IMR-90 (cell line): ENCODE results near the gene CACNA1D. TPM values are rescaled to one million over a fixed set of nuclear protein-coding genes. Genes with fewer than 3 reads are reported as not detected.

Experiments
- ATAC-seq: fragments of 200-7000 bp; cut with Tn5 transposase; 2 replicates; pipeline ENCODE4 v1.9.1; 2020; ENCODE audit warnings: low read depth, mild to moderate bottlenecking, moderate library complexity
- BruUV-seq: library from RNA; stranded (reverse); fragments of 400-500 nt; replicated peaks from 2 replicates; lab custom pipeline; 2021; lab: Mats Ljungman, UMichigan
- CTCF ChIA-PET: fragments of 300-600 bp; formaldehyde crosslinking; extraction: SDS; loops from one replicate; lab custom pipeline; 2021; ENCODE audit warnings: antibody characterized with exemption; lab: Yijun Ruan, JAX
- POLR2A ChIA-PET: fragments of 300-600 bp; sonication (Branson Sonifier 250); formaldehyde crosslinking; loops from one replicate; lab custom pipeline; 2022; ENCODE audit warnings: antibody characterized with exemption; ENCODE audit not compliant: unreplicated experiment; lab: Charles Lee
- DNase-seq: peaks from one replicate; pipeline ENCODE4 v3.0.0; 2013
- H2AFZ ChIP-seq: replicated peaks from 2 replicates; pipeline ENCODE3; 2013; ENCODE audit warnings: low read length, mild to moderate bottlenecking; ENCODE audit not compliant: poor library complexity
- H2AK5ac ChIP-seq: 2 replicates; pipeline ENCODE4 v1.6.1; 2013; ENCODE audit warnings: low read depth, low read length, inconsistent platforms
- H2AK9ac ChIP-seq: replicated peaks from 2 replicates; pipeline ENCODE3; 2013; ENCODE audit warnings: mild to moderate bottlenecking, low read depth, low read length, moderate library complexity; ENCODE audit not compliant: poor library complexity
- H2BK120ac ChIP-seq: 2 replicates; pipeline ENCODE4 v1.6.1; 2013; ENCODE audit warnings: low read depth, low read length, inconsistent platforms
- H2BK15ac ChIP-seq: 3 replicates; pipeline ENCODE4 v1.6.1; 2013; ENCODE audit warnings: low read depth, low read length, inconsistent platforms
- H2BK20ac ChIP-seq: 2 replicates; pipeline ENCODE4 v1.6.1; 2013; ENCODE audit warnings: low read depth, mild to moderate bottlenecking, inconsistent platforms, low read length, moderate library complexity
- H2BK5ac ChIP-seq: 2 replicates; pipeline ENCODE4 v1.6.1; 2013; ENCODE audit warnings: mild to moderate bottlenecking, low read depth, low read length, inconsistent platforms; ENCODE audit not compliant: poor library complexity, severe bottlenecking
- H3K14ac ChIP-seq: replicated peaks from 2 replicates; pipeline ENCODE4 v1.6.1; 2013; ENCODE audit warnings: low read depth, low read length, inconsistent platforms
- H3K18ac ChIP-seq: 2 replicates; pipeline ENCODE4 v1.6.1; 2013; ENCODE audit warnings: low read depth, low read length, control low read depth
- H3K23ac ChIP-seq: 2 replicates; pipeline ENCODE4 v1.6.1; 2013; ENCODE audit warnings: low read depth, low read length, inconsistent platforms
- H3K27ac ChIP-seq: 2 replicates; pipeline ENCODE4 v1.5.1; 2013; ENCODE audit warnings: mild to moderate bottlenecking, control low read depth, low read length; ENCODE audit not compliant: insufficient read depth
- H3K27me3 ChIP-seq: 2 replicates; pipeline ENCODE4 v1.6.1; 2013; ENCODE audit warnings: low read length; ENCODE audit not compliant: control insufficient read depth, insufficient read depth
- H3K36me3 ChIP-seq: 2 replicates; pipeline ENCODE4 v1.6.1; 2013; ENCODE audit warnings: low read length, mixed read lengths; ENCODE audit not compliant: control insufficient read depth, insufficient read depth
- H3K4ac ChIP-seq: 2 replicates; pipeline ENCODE4 v1.6.1; 2013; ENCODE audit warnings: low read depth, low read length, inconsistent platforms
- H3K4me1 ChIP-seq: 2 replicates; pipeline ENCODE4 v1.6.1; 2013; ENCODE audit warnings: low read length, mixed read lengths; ENCODE audit not compliant: control insufficient read depth, insufficient read depth
- H3K4me2 ChIP-seq: 2 replicates; pipeline ENCODE4 v1.6.1; 2013; ENCODE audit warnings: low read depth, mild to moderate bottlenecking, control low read depth, low read length, moderate library complexity
- H3K4me3 ChIP-seq: 2 replicates; pipeline ENCODE4 v1.5.1; 2013; ENCODE audit warnings: low read depth, mild to moderate bottlenecking, control low read depth, low read length, moderate library complexity; ENCODE audit not compliant: insufficient read depth
- H3K56ac ChIP-seq: 2 replicates; pipeline ENCODE4 v1.6.1; 2013; ENCODE audit warnings: low read length, inconsistent platforms; ENCODE audit not compliant: insufficient read depth; ENCODE audit errors: extremely low read depth
- H3K79me1 ChIP-seq, 2 experiments: 2 replicates each; pipeline ENCODE4 v1.6.1; 2013; ENCODE audit warnings: low read length in 2 of 2, inconsistent platforms in 1 of 2, low read depth in 1 of 2
- H3K9ac ChIP-seq: 2 replicates; pipeline ENCODE4 v1.6.1; 2013; ENCODE audit warnings: low read depth, low read length, control low read depth
- H3K9me1 ChIP-seq: 2 replicates; pipeline ENCODE4 v1.6.1; 2013; ENCODE audit warnings: low read length, inconsistent platforms; ENCODE audit not compliant: insufficient read depth
- H3K9me3 ChIP-seq: 2 replicates; pipeline ENCODE4 v1.6.1; 2013; ENCODE audit warnings: low read length; ENCODE audit not compliant: control insufficient read depth, insufficient read depth
- H4K20me1 ChIP-seq: 2 replicates; pipeline ENCODE4 v1.6.1; 2013; ENCODE audit warnings: low read length, inconsistent platforms; ENCODE audit not compliant: insufficient read depth
- H4K5ac ChIP-seq: 2 replicates; pipeline ENCODE4 v1.6.1; 2013; ENCODE audit warnings: mild to moderate bottlenecking, low read depth, low read length, control low read depth
- H4K8ac ChIP-seq, 2 experiments: 2 replicates each; pipeline ENCODE4 v1.6.1; 2013; ENCODE audit warnings: low read depth in 2 of 2, low read length in 2 of 2, control low read depth in 1 of 2, inconsistent platforms in 1 of 2
- H4K91ac ChIP-seq: 2 replicates; pipeline ENCODE4 v1.6.1; 2013; ENCODE audit warnings: low read depth, low read length, inconsistent platforms; ENCODE audit not compliant: insufficient read depth
- BHLHE40 ChIP-seq: fragments of 150-350 bp; IDR thresholded peaks from 2 replicates; pipeline ENCODE4 v1.6.1; 2016; ENCODE audit warnings: mild to moderate bottlenecking, low read depth, low read length
- CEBPB ChIP-seq: IDR thresholded peaks from 2 replicates; pipeline ENCODE4 v1.6.1; 2012; ENCODE audit warnings: low read depth, low read length, improper control_type of control experiment
- CHD1 ChIP-seq: IDR thresholded peaks from 2 replicates; pipeline ENCODE4 v1.6.1; 2012; ENCODE audit warnings: low read depth, low read length, improper control_type of control experiment
- CTCF ChIP-seq: conservative IDR thresholded peaks from 2 replicates; pipeline ENCODE4 v1.5.1; 2012; ENCODE audit warnings: mild to moderate bottlenecking, low read depth, low read length, improper control_type of control experiment
- ELK1 ChIP-seq: fragments of 150-350 bp; IDR thresholded peaks from 2 replicates; pipeline ENCODE4 v1.6.1; 2016; ENCODE audit warnings: low read depth, mild to moderate bottlenecking, low read length, moderate library complexity, borderline replicate concordance
- FOS ChIP-seq: fragments of 150-350 bp; IDR thresholded peaks from 2 replicates; pipeline ENCODE4 v1.6.1; 2016; ENCODE audit warnings: low read depth, low read length
- MAFK ChIP-seq: IDR thresholded peaks from 2 replicates; pipeline ENCODE4 v1.6.1; 2012; ENCODE audit warnings: low read depth, low read length, improper control_type of control experiment
- MAZ ChIP-seq: IDR thresholded peaks from 2 replicates; pipeline ENCODE4 v1.6.1; 2012; ENCODE audit warnings: low read depth, mild to moderate bottlenecking, low read length, improper control_type of control experiment, moderate library complexity, borderline replicate concordance
- MXI1 ChIP-seq: IDR thresholded peaks from 2 replicates; pipeline ENCODE4 v1.6.1; 2012; ENCODE audit warnings: low read depth, mild to moderate bottlenecking, low read length, moderate library complexity, borderline replicate concordance
- NFE2L2 ChIP-seq: fragments of 150-350 bp; IDR thresholded peaks from 2 replicates; pipeline ENCODE4 v1.6.1; 2016; ENCODE audit warnings: low read depth, mild to moderate bottlenecking, low read length
- POLR2A ChIP-seq: IDR thresholded peaks from 2 replicates; pipeline ENCODE4 v1.6.1; 2012; ENCODE audit warnings: mild to moderate bottlenecking, low read depth, low read length
- RAD21 ChIP-seq: IDR thresholded peaks from 2 replicates; pipeline ENCODE4 v1.6.1; 2012; ENCODE audit warnings: low read length, improper control_type of control experiment
- RCOR1 ChIP-seq: IDR thresholded peaks from 2 replicates; pipeline ENCODE4 v1.6.1; 2012; ENCODE audit warnings: mild to moderate bottlenecking, low read length, improper control_type of control experiment; ENCODE audit not compliant: insufficient replicate concordance
- RFX5 ChIP-seq: IDR thresholded peaks from 2 replicates; pipeline ENCODE4 v1.8.0; 2012; ENCODE audit warnings: low read depth, mild to moderate bottlenecking, low read length, moderate library complexity
- SMC3 ChIP-seq: fragments of 150-350 bp; IDR thresholded peaks from 2 replicates; pipeline ENCODE4 v1.6.1; 2016; ENCODE audit warnings: low read depth, mild to moderate bottlenecking, antibody characterized with exemption, low read length, moderate library complexity
- USF2 ChIP-seq: fragments of 150-350 bp; IDR thresholded peaks from 2 replicates; pipeline ENCODE4 v1.6.1; 2017; ENCODE audit warnings: mild to moderate bottlenecking, antibody characterized with exemption, low read length, low read depth
- WGBS, 2 experiments: methylation state at CpG; one replicate each; pipeline versions ENCODE4 v1.1.5 to v1.1.7; 2013; ENCODE audit warnings: missing lambda C conversion rate in 2 of 2; ENCODE audit not compliant: insufficient read length in 1 of 2; ENCODE audit errors: extremely low coverage in 2 of 2; 5-methylcytosine and 5-hydroxymethylcytosine counted together
- dilution Hi-C: fragments of 300-500 bp; cut with HindIII; formaldehyde crosslinking; loops from one replicate; pipeline ENCODE4 v1.14.3; 2018; ENCODE audit warnings: low sequenced_read_pairs; ENCODE audit not compliant: unreplicated experiment
- in situ Hi-C: fragments of 300-500 bp; cut with MboI; formaldehyde crosslinking; loops from 3 replicates; pipeline ENCODE4 v1.14.3; 2019; ENCODE audit warnings: low sequenced_read_pairs, inconsistent platforms, mixed read lengths
- intact Hi-C: fragments of 100-400 bp; cut with micrococcal nuclease; formaldehyde crosslinking; loops from 2 replicates; pipeline ENCODE4 v1.10.0; 2022
- polyA plus RNA-seq, 3 experiments: library from polyadenylated mRNA; depleted of rRNA; stranded (reverse); fragments of >200 nt; gene quantifications; 2 replicates each; pipeline ENCODE4 v1.2.3, GENCODE V29; 2012; ENCODE audit warnings: low replicate concordance in 1 of 3
- total RNA-seq: library from RNA; depleted of rRNA; stranded (reverse); fragments of >200 nt; gene quantifications from 2 replicates; pipeline ENCODE4 v1.2.3, GENCODE V29; 2012

The CACNA1D gene
- total and polyA plus RNA-seq, 2 of the 4 experiments (the other 2 are of a cell fraction) = 0.07 TPM; not detected in 1

- dilution Hi-C loops (no loop called here), intact Hi-C loops (loop anchor here (10.0 kb wide), 1 partner anchor 224 kb away; no protein-coding TSS in a partner anchor), in situ Hi-C loops (no loop called here)
- no peak overlapping the region for H4K91ac ChIP-seq
- no peak for TF ChIP-seq POLR2A
- no peak for TF ChIP-seq CHD1
- no peak for TF ChIP-seq FOS
- no peak for TF ChIP-seq USF2
- TF ChIP-seq MAFK = no peak
- no peak for TF ChIP-seq RCOR1
- no peak for TF ChIP-seq CTCF
- TF ChIP-seq CEBPB = no peak
- TF ChIP-seq SMC3 = no peak
- TF ChIP-seq RFX5 = no peak
- TF ChIP-seq NFE2L2 = no peak
- TF ChIP-seq RAD21 = no peak
- TF ChIP-seq BHLHE40 = no peak
- TF ChIP-seq MXI1 = no peak
- TF ChIP-seq MAZ = no peak
- no peak for TF ChIP-seq ELK1
- ChIA-PET POLR2A (no interaction called here), CTCF (no interaction called here)
- H2AK5ac ChIP-seq = no peak overlapping the region
- H3K4me3 ChIP-seq = no peak overlapping the region
- no peak overlapping the region for H3K18ac ChIP-seq
- H2BK15ac ChIP-seq = no peak overlapping the region
- no peak overlapping the region for H2BK5ac ChIP-seq
- no peak for ATAC-seq
- H3K79me1 ChIP-seq = no peaks in the 10 kb centered on the region
- no peak overlapping the region for H3K56ac ChIP-seq
- H3K4me1 ChIP-seq = no peaks in the 10 kb centered on the region
- H3K9me1 ChIP-seq = no peaks in the 10 kb centered on the region
- no peak overlapping the region for H2AK9ac ChIP-seq
- WGBS, 2 experiments = 13% methylated on average over 3 of the region's 6 CpGs; no CpG with 5 or more reads in 1 of the 2 experiments
- no peaks in the 10 kb centered on the region for H4K20me1 ChIP-seq
- no peak overlapping the region for H3K27ac ChIP-seq
- no peak overlapping the region for H4K5ac ChIP-seq
- H3K9ac ChIP-seq = no peak overlapping the region
- peaks cover 3% of the 10 kb centered on the region; the same call in 1 of the 2 replicates for H3K27me3 ChIP-seq
- H3K9me3 ChIP-seq = no peaks in the 10 kb centered on the region
- H3K4ac ChIP-seq = no peak overlapping the region
- H3K14ac ChIP-seq = no peak overlapping the region
- no peak for DNase-seq
- no peaks in the 10 kb centered on the region for H3K36me3 ChIP-seq
- no peak overlapping the region for H2AFZ ChIP-seq
- H4K8ac ChIP-seq = no peak overlapping the region
- no TSS peak for BruUV-seq
- H2BK20ac ChIP-seq = no peak overlapping the region
- H3K4me2 ChIP-seq = no peak overlapping the region
- H2BK120ac ChIP-seq = no peak overlapping the region
- H3K23ac ChIP-seq = no peak overlapping the region
Observed at GRCh38 chr3:53519065-53519709, 24.8 kb downstream of the CACNA1D start.
